ENCODE data around the gene ITPKB.
"Not testable (repeated sequence)": the region's sequence is repeated elsewhere in the genome, so short reads cannot be mapped to it uniquely, and the experiment has no call there.

ITPKB gene

GRCh38 chr1:226619031-226619430 lies 120.1 kb downstream of the ITPKB start:
- H3K4me3 ChIP-seq (ENCODE audit: low read length in 2 of 2): no peak overlapping the region
- H3K36me3 ChIP-seq (ENCODE audit: control insufficient read depth in 2 of 2, insufficient read depth in 2 of 2, low read length in 2 of 2): no peaks in the 10 kb centered on the region
- no peaks in the 10 kb centered on the region for H3K27me3 ChIP-seq (ENCODE audit: control insufficient read depth in 1 of 2, insufficient read depth in 2 of 2, low read length in 2 of 2)
- no peak overlapping the region for H3K9ac ChIP-seq (ENCODE audit: low read length in 2 of 2)
- no peaks in the 10 kb centered on the region for H3K9me3 ChIP-seq (ENCODE audit: control insufficient read depth in 2 of 2, low read length in 2 of 2)
- no peak overlapping the region for H3K27ac ChIP-seq (ENCODE audit: low read length)
- H3K4me1 ChIP-seq (ENCODE audit: control insufficient read depth, insufficient read depth, low read length): no peaks in the 10 kb centered on the region

GRCh38 chr1:226618380-226618779 lies 120.7 kb downstream of the ITPKB start:
- no peaks in the 10 kb centered on the region for H3K9me3 ChIP-seq (ENCODE audit: control insufficient read depth in 2 of 2, low read length in 2 of 2)
- H3K4me3 ChIP-seq (ENCODE audit: low read length in 2 of 2): no peak overlapping the region
- no peak overlapping the region for H3K9ac ChIP-seq (ENCODE audit: low read length in 2 of 2)
- H3K36me3 ChIP-seq (ENCODE audit: control insufficient read depth in 2 of 2, insufficient read depth in 2 of 2, low read length in 2 of 2): no peaks in the 10 kb centered on the region
- no peaks in the 10 kb centered on the region for H3K27me3 ChIP-seq (ENCODE audit: control insufficient read depth in 1 of 2, insufficient read depth in 2 of 2, low read length in 2 of 2)
- no peaks in the 10 kb centered on the region for H3K4me1 ChIP-seq (ENCODE audit: control insufficient read depth, insufficient read depth, low read length)
- H3K27ac ChIP-seq (ENCODE audit: low read length): no peak overlapping the region

- H3K9ac ChIP-seq (ENCODE audit: low read length in 2 of 2); H3K27me3 ChIP-seq (ENCODE audit: control insufficient read depth in 1 of 2, insufficient read depth in 2 of 2, low read length in 2 of 2): not testable (repeated sequence)
These were observed 121.4 kb downstream of the ITPKB start for GRCh38 chr1:226617719-226618118.

GRCh38 chr1:226617109-226617508 lies 122.0 kb downstream of the ITPKB start:
- Histone ChIP-seq H3K4me3 (ENCODE audit: low read length in 2 of 2) (no peak overlapping the region), H3K27ac (ENCODE audit: low read length) (no peak overlapping the region), H3K27me3 (ENCODE audit: control insufficient read depth in 1 of 2, insufficient read depth in 2 of 2, low read length in 2 of 2) (no peaks in the 10 kb centered on the region), H3K4me1 (ENCODE audit: control insufficient read depth, insufficient read depth, low read length) (no peaks in the 10 kb centered on the region), H3K9ac (ENCODE audit: low read length in 2 of 2) (no peak overlapping the region), H3K36me3 (ENCODE audit: control insufficient read depth in 2 of 2, insufficient read depth in 2 of 2, low read length in 2 of 2) (no peaks in the 10 kb centered on the region), H3K9me3 (ENCODE audit: control insufficient read depth in 2 of 2, low read length in 2 of 2) (no peaks in the 10 kb centered on the region)

More at GRCh38 chr1:226617719-226618118, 121.4 kb downstream of the ITPKB start:
- not testable (repeated sequence) for H3K27ac ChIP-seq (ENCODE audit: low read length); H3K4me3 ChIP-seq (ENCODE audit: low read length in 2 of 2); H3K9me3 ChIP-seq (ENCODE audit: control insufficient read depth in 2 of 2, low read length in 2 of 2); H3K4me1 ChIP-seq (ENCODE audit: control insufficient read depth, insufficient read depth, low read length); H3K36me3 ChIP-seq (ENCODE audit: control insufficient read depth in 2 of 2, insufficient read depth in 2 of 2, low read length in 2 of 2)

- no peaks in the 10 kb centered on the region for H3K4me1 ChIP-seq (ENCODE audit: control insufficient read depth, insufficient read depth, low read length)
- no peaks in the 10 kb centered on the region for H3K9me3 ChIP-seq (ENCODE audit: control insufficient read depth in 2 of 2, low read length in 2 of 2)
- H3K27ac ChIP-seq (ENCODE audit: low read length): no peak overlapping the region
- H3K4me3 ChIP-seq (ENCODE audit: low read length in 2 of 2): no peak overlapping the region
- H3K9ac ChIP-seq (ENCODE audit: low read length in 2 of 2): no peak overlapping the region
- no peaks in the 10 kb centered on the region for H3K27me3 ChIP-seq (ENCODE audit: control insufficient read depth in 1 of 2, insufficient read depth in 2 of 2, low read length in 2 of 2)
- no peaks in the 10 kb centered on the region for H3K36me3 ChIP-seq (ENCODE audit: control insufficient read depth in 2 of 2, insufficient read depth in 2 of 2, low read length in 2 of 2)
These were observed 122.4 kb downstream of the ITPKB start for GRCh38 chr1:226616636-226617035.

GRCh38 chr1:226615876-226616275 lies 123.2 kb downstream of the ITPKB start:
- H3K9ac ChIP-seq (ENCODE audit: low read length in 2 of 2): no peak overlapping the region
- no peaks in the 10 kb centered on the region for H3K9me3 ChIP-seq (ENCODE audit: control insufficient read depth in 2 of 2, low read length in 2 of 2)
- H3K4me3 ChIP-seq (ENCODE audit: low read length in 2 of 2): no peak overlapping the region
- no peaks in the 10 kb centered on the region for H3K36me3 ChIP-seq (ENCODE audit: control insufficient read depth in 2 of 2, insufficient read depth in 2 of 2, low read length in 2 of 2)
- H3K27ac ChIP-seq (ENCODE audit: low read length): no peak overlapping the region
- no peaks in the 10 kb centered on the region for H3K4me1 ChIP-seq (ENCODE audit: control insufficient read depth, insufficient read depth, low read length)
- H3K27me3 ChIP-seq (ENCODE audit: control insufficient read depth in 1 of 2, insufficient read depth in 2 of 2, low read length in 2 of 2): no peaks in the 10 kb centered on the region

GRCh38 chr1:226611980-226612379 lies 127.1 kb downstream of the ITPKB start:
- H3K9ac ChIP-seq (ENCODE audit: low read length in 2 of 2); H3K9me3 ChIP-seq (ENCODE audit: control insufficient read depth in 2 of 2, low read length in 2 of 2); H3K4me3 ChIP-seq (ENCODE audit: low read length in 2 of 2); H3K27ac ChIP-seq (ENCODE audit: low read length); H3K4me1 ChIP-seq (ENCODE audit: control insufficient read depth, insufficient read depth, low read length); H3K36me3 ChIP-seq (ENCODE audit: control insufficient read depth in 2 of 2, insufficient read depth in 2 of 2, low read length in 2 of 2); H3K27me3 ChIP-seq (ENCODE audit: control insufficient read depth in 1 of 2, insufficient read depth in 2 of 2, low read length in 2 of 2): not testable (repeated sequence)

- no peaks in the 10 kb centered on the region for H3K9me3 ChIP-seq (ENCODE audit: control insufficient read depth in 2 of 2, low read length in 2 of 2)
- H3K4me1 ChIP-seq (ENCODE audit: control insufficient read depth, insufficient read depth, low read length): peaks cover 6% of the 10 kb centered on the region
- H3K4me3 ChIP-seq (ENCODE audit: low read length in 2 of 2): no peak overlapping the region
- no peak overlapping the region for H3K9ac ChIP-seq (ENCODE audit: low read length in 2 of 2)
- H3K36me3 ChIP-seq (ENCODE audit: control insufficient read depth in 2 of 2, insufficient read depth in 2 of 2, low read length in 2 of 2): no peaks in the 10 kb centered on the region
- no peaks in the 10 kb centered on the region for H3K27me3 ChIP-seq (ENCODE audit: control insufficient read depth in 1 of 2, insufficient read depth in 2 of 2, low read length in 2 of 2)
- no peak overlapping the region for H3K27ac ChIP-seq (ENCODE audit: low read length)
These were observed 127.8 kb downstream of the ITPKB start for GRCh38 chr1:226611301-226611700.

- Histone ChIP-seq H3K4me1 (ENCODE audit: control insufficient read depth, insufficient read depth, low read length) (peaks cover 8% of the 10 kb centered on the region), H3K9ac (ENCODE audit: low read length in 2 of 2) (no peak overlapping the region), H3K4me3 (ENCODE audit: low read length in 2 of 2) (no peak overlapping the region), H3K36me3 (ENCODE audit: control insufficient read depth in 2 of 2, insufficient read depth in 2 of 2, low read length in 2 of 2) (no peaks in the 10 kb centered on the region), H3K9me3 (ENCODE audit: control insufficient read depth in 2 of 2, low read length in 2 of 2) (no peaks in the 10 kb centered on the region), H3K27ac (ENCODE audit: low read length) (no peak overlapping the region), H3K27me3 (ENCODE audit: control insufficient read depth in 1 of 2, insufficient read depth in 2 of 2, low read length in 2 of 2) (no peaks in the 10 kb centered on the region)
These were observed 128.4 kb downstream of the ITPKB start for GRCh38 chr1:226610671-226611070.

GRCh38 chr1:226609836-226610455 lies 129.1 kb downstream of the ITPKB start:
- no peak overlapping the region for H3K9ac ChIP-seq (ENCODE audit: low read length in 2 of 2)
- no peaks in the 10 kb centered on the region for H3K27me3 ChIP-seq (ENCODE audit: control insufficient read depth in 1 of 2, insufficient read depth in 2 of 2, low read length in 2 of 2)
- H3K4me1 ChIP-seq (ENCODE audit: control insufficient read depth, insufficient read depth, low read length): peaks cover 8% of the 10 kb centered on the region
- H3K36me3 ChIP-seq (ENCODE audit: control insufficient read depth in 2 of 2, insufficient read depth in 2 of 2, low read length in 2 of 2): no peaks in the 10 kb centered on the region
- no peak overlapping the region for H3K4me3 ChIP-seq (ENCODE audit: low read length in 2 of 2)
- H3K27ac ChIP-seq (ENCODE audit: low read length): no peak overlapping the region
- H3K9me3 ChIP-seq (ENCODE audit: control insufficient read depth in 2 of 2, low read length in 2 of 2): no peaks in the 10 kb centered on the region

GRCh38 chr1:226608699-226609505 lies 130.2 kb downstream of the ITPKB start:
- Histone ChIP-seq H3K36me3 (ENCODE audit: control insufficient read depth in 2 of 2, insufficient read depth in 2 of 2, low read length in 2 of 2) (no peaks in the 10 kb centered on the region), H3K27me3 (ENCODE audit: control insufficient read depth in 1 of 2, insufficient read depth in 2 of 2, low read length in 2 of 2) (no peaks in the 10 kb centered on the region), H3K4me3 (ENCODE audit: low read length in 2 of 2) (no peak overlapping the region), H3K27ac (ENCODE audit: low read length) (no peak overlapping the region), H3K9me3 (ENCODE audit: control insufficient read depth in 2 of 2, low read length in 2 of 2) (no peaks in the 10 kb centered on the region), H3K4me1 (ENCODE audit: control insufficient read depth, insufficient read depth, low read length) (peaks cover 16% of the 10 kb centered on the region), H3K9ac (ENCODE audit: low read length in 2 of 2) (no peak overlapping the region)
